K562 (cell line): ENCODE measurements around the gene TRIOBP. TPM values are rescaled to one million over a fixed set of nuclear protein-coding genes. Genes with fewer than 3 reads are reported as not detected.

Experiments used
- BCOR ChIP-seq: fragments of 450-650 bp; IDR thresholded peaks from 2 replicates; pipeline ENCODE4 v1.6.1; 2016
- CBFA2T2 ChIP-seq: fragments of 450-650 bp; conservative IDR thresholded peaks from 2 replicates; pipeline ENCODE4 v1.6.1; 2017; ENCODE audit warnings: mild to moderate bottlenecking
- CCNT2 ChIP-seq: IDR thresholded peaks from 2 replicates; pipeline ENCODE4 v1.6.1; 2011; ENCODE audit warnings: borderline replicate concordance, low read depth, mild to moderate bottlenecking, moderate library complexity, mixed read lengths, low read length; ENCODE audit not compliant: insufficient read length; ENCODE audit errors: extremely low read depth
- CREM ChIP-seq: IDR thresholded peaks from 2 replicates; pipeline ENCODE4 v1.6.1; 2014; ENCODE audit warnings: antibody characterized with exemption, low read depth
- EGR1 ChIP-seq: fragments of 450-650 bp; conservative IDR thresholded peaks from 2 replicates; pipeline ENCODE4 v1.6.1; 2017; ENCODE audit warnings: mild to moderate bottlenecking
- GABPA ChIP-seq: fragments of 200-800 bp; sonication (Bioruptor generic); conservative IDR thresholded peaks from 2 replicates; pipeline ENCODE4 v1.6.1; 2016; ENCODE audit warnings: low read depth, missing genetic modification characterization, missing compliant biosample characterization
- HDAC1 ChIP-seq, 2 experiments: fragments of 450-650 bp; IDR thresholded peaks; 2 replicates each; pipeline ENCODE4 v1.6.1; 2016 to 2017; ENCODE audit warnings: inconsistent platforms in 1 of 2, mild to moderate bottlenecking in 1 of 2, moderate library complexity in 1 of 2
- HDAC2 ChIP-seq: fragments of 450-650 bp; IDR thresholded peaks from 2 replicates; pipeline ENCODE4 v1.6.1; 2016; ENCODE audit warnings: mild to moderate bottlenecking
- HDAC6 ChIP-seq: IDR thresholded peaks from 2 replicates; pipeline ENCODE4 v1.6.1; 2012; ENCODE audit warnings: low read depth, mild to moderate bottlenecking, control low read depth, inconsistent platforms, low read length, moderate library complexity
- NFIC ChIP-seq: fragments of 450-650 bp; IDR thresholded peaks from 2 replicates; pipeline ENCODE4 v1.6.1; 2017; ENCODE audit warnings: mild to moderate bottlenecking, inconsistent platforms
- PML ChIP-seq: IDR thresholded peaks from 2 replicates; pipeline ENCODE4 v1.6.1; 2012; ENCODE audit warnings: low read length, inconsistent platforms
- SMARCE1 ChIP-seq: fragments of 450-650 bp; IDR thresholded peaks from 2 replicates; pipeline ENCODE4 v1.7.1; 2016; ENCODE audit warnings: mild to moderate bottlenecking
- SUPT5H ChIP-seq: fragments of 450-650 bp; IDR thresholded peaks from 2 replicates; pipeline ENCODE4 v1.6.1; 2016
- TAF1 ChIP-seq: IDR thresholded peaks from 2 replicates; pipeline ENCODE4 v1.6.1; 2011; ENCODE audit warnings: mild to moderate bottlenecking, low read length, moderate library complexity; ENCODE audit not compliant: insufficient read depth, control insufficient read depth, severe bottlenecking; ENCODE audit errors: extremely low read depth
- ZNF24 ChIP-seq: fragments of 450-650 bp; IDR thresholded peaks from 2 replicates; pipeline ENCODE4 v1.6.1; 2016
- polyA plus RNA-seq, 8 experiments: library from polyadenylated mRNA; depleted of rRNA in 4 of 8; stranded (reverse) in 5 of 8; unstranded in 3 of 8; fragments of >200 nt; fragmentation: Nextera tagmentation in 2 of 8; fragmentation: Illumina TruSeq in 1 of 8; extraction: Ambion mirVana in 2 of 8; extraction: Trizol in 1 of 8; gene quantifications; 2 replicates each; pipeline versions ENCODE4 v1.2.1 to v1.2.3, GENCODE V29; 2011 to 2014; ENCODE audit warnings: inconsistent platforms in 1 of 8, missing spikeins in 1 of 8
- total RNA-seq, 7 experiments: library from RNA; depleted of rRNA in 6 of 7; stranded (reverse); fragments of >200 nt in 6 of 7; fragmentation: Illumina TruSeq in 2 of 7; extraction: Trizol in 2 of 7; gene quantifications; 2 replicates each; pipeline versions ENCODE4 v1.2.1 to v1.2.3, GENCODE V29; 2011 to 2021; ENCODE audit warnings: low replicate concordance in 1 of 7
- TF ChIP-seq, protein P1 (sequence below), 2 experiments: IDR thresholded peaks; 2 replicates each; pipeline ENCODE4 v1.6.1; 2012; ENCODE audit warnings: improper control_type of control experiment in 2 of 2, low read depth in 2 of 2, low read length in 2 of 2, borderline replicate concordance in 1 of 2
- TF ChIP-seq, protein P2 (sequence below): sonication (generic); formaldehyde crosslinking; IDR thresholded peaks from 2 replicates; pipeline ENCODE4 v1.8.0; 2023; ENCODE audit warnings: missing genetic modification reagents, mild to moderate bottlenecking, borderline replicate concordance
- TF ChIP-seq, protein P3 (sequence below), 2 experiments: fragments of 250-450 bp in 1 of 2; fragments of 450-650 bp in 1 of 2; sonication (Bioruptor Pico) in 1 of 2; IDR thresholded peaks; 2 replicates each; pipeline versions ENCODE4 v1.6.1 to v1.8.0; 2016 to 2021; ENCODE audit warnings: mild to moderate bottlenecking in 2 of 2, moderate library complexity in 2 of 2, missing compliant biosample characterization in 1 of 2, missing genetic modification characterization in 1 of 2

TRIOBP gene
- total and polyA plus RNA-seq, 9 of the 15 experiments (the other 6 are each of a cell fraction or from before 2014, with no cell fraction given) = 0.24 to 13.8 (median 5.5) TPM

DNA sequence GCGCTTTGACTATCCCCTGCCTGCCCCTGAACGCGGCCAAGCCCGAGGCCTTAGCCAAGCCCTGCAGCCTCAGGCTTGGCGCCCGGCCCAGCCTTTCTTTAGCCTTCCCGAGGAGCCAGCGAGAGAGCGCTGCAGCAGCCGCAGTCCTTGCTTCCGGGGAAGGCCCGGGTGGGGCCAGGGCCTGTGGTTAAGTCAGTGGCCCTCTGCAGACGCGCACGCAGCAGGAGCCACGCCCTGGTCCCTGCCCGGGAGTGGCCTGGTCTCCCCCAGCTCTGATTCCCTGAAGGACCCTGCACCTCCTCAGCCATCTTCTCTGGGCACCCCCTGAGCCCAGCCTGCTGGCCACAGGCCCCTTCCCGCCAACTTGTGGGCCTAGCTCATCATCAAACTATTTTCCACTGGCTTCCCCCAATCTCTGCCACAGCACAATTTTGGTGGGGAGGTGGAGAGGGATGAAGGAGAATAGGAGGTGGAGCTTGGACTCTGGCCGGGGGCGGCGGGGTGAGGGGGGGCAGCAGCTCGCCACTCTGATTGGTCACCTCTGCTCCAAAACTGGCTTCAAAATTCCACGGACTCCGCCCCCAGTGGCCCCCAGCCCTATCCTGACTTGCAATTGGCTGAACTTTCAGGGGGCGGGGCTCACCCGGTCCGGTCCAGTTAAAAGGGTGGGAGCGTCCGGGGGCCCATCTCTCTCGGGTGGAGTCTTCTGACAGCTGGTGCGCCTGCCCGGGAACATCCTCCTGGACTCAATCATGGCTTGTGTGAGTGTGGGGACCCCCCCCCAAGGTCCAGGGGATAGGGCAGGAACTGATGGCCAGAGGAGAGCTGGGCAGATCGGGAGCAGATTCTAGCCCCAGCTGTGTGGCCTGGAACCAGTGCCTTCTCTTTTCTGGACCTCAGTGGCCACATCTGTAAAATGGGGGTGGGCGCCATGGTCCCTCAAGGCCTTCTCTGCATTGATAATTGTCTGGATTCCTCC is 21.6 kb upstream of the TRIOBP start, which contains the start of gene LGALS1 (continued):
- TF ChIP-seq, protein P1, sequence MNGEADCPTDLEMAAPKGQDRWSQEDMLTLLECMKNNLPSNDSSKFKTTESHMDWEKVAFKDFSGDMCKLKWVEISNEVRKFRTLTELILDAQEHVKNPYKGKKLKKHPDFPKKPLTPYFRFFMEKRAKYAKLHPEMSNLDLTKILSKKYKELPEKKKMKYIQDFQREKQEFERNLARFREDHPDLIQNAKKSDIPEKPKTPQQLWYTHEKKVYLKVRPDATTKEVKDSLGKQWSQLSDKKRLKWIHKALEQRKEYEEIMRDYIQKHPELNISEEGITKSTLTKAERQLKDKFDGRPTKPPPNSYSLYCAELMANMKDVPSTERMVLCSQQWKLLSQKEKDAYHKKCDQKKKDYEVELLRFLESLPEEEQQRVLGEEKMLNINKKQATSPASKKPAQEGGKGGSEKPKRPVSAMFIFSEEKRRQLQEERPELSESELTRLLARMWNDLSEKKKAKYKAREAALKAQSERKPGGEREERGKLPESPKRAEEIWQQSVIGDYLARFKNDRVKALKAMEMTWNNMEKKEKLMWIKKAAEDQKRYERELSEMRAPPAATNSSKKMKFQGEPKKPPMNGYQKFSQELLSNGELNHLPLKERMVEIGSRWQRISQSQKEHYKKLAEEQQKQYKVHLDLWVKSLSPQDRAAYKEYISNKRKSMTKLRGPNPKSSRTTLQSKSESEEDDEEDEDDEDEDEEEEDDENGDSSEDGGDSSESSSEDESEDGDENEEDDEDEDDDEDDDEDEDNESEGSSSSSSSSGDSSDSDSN (IDR thresholded peaks at IDR 0.05; ENCODE audit: borderline replicate concordance in 1 of 2, low read depth in 2 of 2, low read length in 2 of 2) = peak; percentile 90 to 97
- TF ChIP-seq ZNF24 = no peak
- peak; percentile 27 for TF ChIP-seq CCNT2
- TF ChIP-seq, protein P2, sequence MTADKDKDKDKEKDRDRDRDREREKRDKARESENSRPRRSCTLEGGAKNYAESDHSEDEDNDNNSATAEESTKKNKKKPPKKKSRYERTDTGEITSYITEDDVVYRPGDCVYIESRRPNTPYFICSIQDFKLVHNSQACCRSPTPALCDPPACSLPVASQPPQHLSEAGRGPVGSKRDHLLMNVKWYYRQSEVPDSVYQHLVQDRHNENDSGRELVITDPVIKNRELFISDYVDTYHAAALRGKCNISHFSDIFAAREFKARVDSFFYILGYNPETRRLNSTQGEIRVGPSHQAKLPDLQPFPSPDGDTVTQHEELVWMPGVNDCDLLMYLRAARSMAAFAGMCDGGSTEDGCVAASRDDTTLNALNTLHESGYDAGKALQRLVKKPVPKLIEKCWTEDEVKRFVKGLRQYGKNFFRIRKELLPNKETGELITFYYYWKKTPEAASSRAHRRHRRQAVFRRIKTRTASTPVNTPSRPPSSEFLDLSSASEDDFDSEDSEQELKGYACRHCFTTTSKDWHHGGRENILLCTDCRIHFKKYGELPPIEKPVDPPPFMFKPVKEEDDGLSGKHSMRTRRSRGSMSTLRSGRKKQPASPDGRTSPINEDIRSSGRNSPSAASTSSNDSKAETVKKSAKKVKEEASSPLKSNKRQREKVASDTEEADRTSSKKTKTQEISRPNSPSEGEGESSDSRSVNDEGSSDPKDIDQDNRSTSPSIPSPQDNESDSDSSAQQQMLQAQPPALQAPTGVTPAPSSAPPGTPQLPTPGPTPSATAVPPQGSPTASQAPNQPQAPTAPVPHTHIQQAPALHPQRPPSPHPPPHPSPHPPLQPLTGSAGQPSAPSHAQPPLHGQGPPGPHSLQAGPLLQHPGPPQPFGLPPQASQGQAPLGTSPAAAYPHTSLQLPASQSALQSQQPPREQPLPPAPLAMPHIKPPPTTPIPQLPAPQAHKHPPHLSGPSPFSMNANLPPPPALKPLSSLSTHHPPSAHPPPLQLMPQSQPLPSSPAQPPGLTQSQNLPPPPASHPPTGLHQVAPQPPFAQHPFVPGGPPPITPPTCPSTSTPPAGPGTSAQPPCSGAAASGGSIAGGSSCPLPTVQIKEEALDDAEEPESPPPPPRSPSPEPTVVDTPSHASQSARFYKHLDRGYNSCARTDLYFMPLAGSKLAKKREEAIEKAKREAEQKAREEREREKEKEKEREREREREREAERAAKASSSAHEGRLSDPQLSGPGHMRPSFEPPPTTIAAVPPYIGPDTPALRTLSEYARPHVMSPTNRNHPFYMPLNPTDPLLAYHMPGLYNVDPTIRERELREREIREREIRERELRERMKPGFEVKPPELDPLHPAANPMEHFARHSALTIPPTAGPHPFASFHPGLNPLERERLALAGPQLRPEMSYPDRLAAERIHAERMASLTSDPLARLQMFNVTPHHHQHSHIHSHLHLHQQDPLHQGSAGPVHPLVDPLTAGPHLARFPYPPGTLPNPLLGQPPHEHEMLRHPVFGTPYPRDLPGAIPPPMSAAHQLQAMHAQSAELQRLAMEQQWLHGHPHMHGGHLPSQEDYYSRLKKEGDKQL (CRISPR knock-in tag) = no peak
- no peak for TF ChIP-seq PML
- no peak for TF ChIP-seq CBFA2T2
- TF ChIP-seq BCOR = peak; percentile 93
- peak; percentile 73 for TF ChIP-seq SUPT5H
- peak in 1 of 2 experiments; percentile 49; a peak in 2 of 4 replicates for TF ChIP-seq HDAC1 (IDR thresholded peaks at IDR 0.05)
- TF ChIP-seq, protein P3, sequence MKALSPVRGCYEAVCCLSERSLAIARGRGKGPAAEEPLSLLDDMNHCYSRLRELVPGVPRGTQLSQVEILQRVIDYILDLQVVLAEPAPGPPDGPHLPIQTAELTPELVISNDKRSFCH (CRISPR knock-in tag; IDR thresholded peaks at IDR 0.05) = no peak
- TF ChIP-seq, protein P3 (tag; IDR thresholded peaks at IDR 0.05) = 0 out of 2 replicates have a peak, but pooled peaks have one; percentile 31
- TF ChIP-seq TAF1 = peak; percentile 53
- TF ChIP-seq HDAC2 = peak; percentile 53
- TF ChIP-seq SMARCE1 = 0 out of 2 replicates have a peak, but pooled peaks have one; percentile 1
- TF ChIP-seq NFIC = peak; percentile 90
- TF ChIP-seq HDAC6 = no peak
- TF ChIP-seq CREM = peak; percentile 64
- TF ChIP-seq GABPA (tag) = peak; percentile 64
- peak; percentile 87 for TF ChIP-seq EGR1
